Activated CD4-positive, alpha-beta T cell treated with anti-CD3 and anti-CD28 coated beads for 1 hour (primary cell): ENCODE data around the gene NR4A3.
"Not testable (repeated sequence)": the region's sequence is repeated elsewhere in the genome, so short reads cannot be mapped to it uniquely, and the experiment has no call there.

Experiments used
- DNase-seq: peaks from one replicate; pipeline ENCODE4 v3.0.0-alpha.2; 2020

Gene NR4A3

DNA sequence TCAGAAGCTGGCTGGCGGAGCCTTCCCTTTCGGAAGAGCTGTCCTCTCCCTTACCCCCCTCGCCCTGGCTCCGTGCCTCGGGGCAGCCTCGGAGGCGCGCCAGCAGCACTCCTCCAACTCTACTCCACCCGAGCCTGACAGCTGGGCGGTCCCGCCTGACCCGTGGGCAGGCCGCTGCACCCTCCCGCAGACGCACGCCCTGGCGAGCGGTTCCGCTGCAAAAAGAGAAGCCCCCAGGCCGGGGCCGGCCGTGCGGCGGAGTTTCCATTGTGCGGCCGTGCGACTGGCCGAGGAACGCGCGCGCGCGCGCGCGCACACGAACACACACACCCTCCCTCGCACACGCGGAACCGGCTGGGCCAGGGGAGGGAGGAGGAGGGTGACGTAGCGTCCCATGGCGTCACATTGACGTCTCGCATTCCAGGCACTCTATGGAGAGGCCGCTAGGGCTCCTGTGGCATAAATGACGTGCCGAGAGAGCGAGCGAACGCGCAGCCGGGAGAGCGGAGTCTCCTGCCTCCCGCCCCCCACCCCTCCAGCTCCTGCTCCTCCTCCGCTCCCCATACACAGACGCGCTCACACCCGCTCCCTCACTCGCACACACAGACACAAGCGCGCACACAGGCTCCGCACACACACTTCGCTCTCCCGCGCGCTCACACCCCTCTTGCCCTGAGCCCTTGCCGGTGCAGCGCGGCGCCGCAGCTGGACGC lies at the start of gene NR4A3:
Gene NR4A3 (plus strand): TSS at position 490 of the 713 bp plus-strand sequence. CDS start 6,158 bp downstream, outside the sequence.
- DNase-seq: peak; percentile 87

DNA sequence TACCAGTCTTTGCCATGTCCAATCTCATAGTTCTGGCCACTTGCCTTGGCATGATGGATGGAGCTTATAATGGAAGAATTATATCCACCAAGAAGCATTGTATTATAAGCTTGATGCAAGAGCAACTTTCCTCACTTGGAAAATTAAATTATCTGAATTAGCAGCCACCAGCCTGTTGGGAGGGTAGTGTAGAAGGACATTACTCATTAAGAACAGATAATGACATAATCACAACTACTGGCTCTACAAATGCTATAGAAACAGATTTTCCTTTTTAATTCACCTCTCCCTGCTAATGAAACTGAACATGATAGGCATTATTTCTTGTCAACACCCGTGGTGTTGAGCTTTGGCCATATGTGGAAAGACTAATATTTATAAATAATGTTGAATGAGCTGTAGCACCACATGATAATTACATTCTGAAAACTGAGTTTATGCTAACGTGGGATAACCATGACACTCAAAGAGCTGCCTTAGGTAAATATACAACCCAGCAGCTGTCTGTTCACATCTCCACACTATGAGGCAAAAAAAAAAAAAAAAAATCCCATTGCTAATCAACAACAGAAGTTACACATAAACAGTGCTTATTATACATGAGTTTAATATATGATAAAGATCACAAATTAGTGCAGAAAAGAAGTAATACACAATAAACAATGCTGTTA lies 48.1 kb upstream of the NR4A3 start:
- DNase-seq: no peak

DNA sequence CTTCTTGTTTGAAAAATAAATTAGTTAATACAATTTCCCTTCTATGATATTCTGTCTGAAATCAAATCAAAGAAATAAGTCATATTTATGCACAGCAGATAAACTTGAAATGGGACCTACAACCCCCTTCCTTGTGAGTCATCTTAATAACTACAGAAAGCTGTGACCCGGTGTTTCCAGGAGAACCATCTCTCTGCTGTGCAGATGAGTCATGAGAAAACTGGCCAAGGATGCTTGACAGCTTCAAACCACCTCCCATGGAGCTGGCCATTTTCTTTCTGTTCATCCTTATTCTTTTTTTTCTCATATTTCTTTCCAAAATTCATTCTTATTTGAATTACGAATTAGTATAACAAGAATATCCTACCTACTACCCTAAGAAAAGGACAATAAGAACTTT lies 43.4 kb upstream of the NR4A3 start:
- DNase-seq: no peak

DNA sequence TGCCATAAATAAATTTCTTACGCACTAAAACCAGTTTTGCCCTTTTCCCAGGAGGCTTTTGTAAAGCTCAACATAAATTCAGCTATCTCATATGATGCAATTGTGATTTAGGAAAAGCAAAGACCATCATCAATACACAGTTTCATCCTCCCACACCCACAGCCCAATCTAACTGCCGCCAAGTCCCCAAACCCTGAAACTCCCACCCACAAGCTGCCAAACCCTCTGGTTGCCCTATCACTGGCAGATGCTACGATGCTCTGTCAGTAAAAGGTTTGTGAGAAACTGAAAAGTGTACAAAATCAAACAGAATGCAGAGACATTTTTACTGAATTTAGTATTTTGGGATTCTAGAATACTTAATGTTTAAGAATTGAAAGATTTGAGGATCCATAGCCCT lies 42.8 kb upstream of the NR4A3 start:
- DNase-seq: no peak

- no peak for DNase-seq
Observed at GRCh38 chr9:99779277-99779676, 42.4 kb upstream of the NR4A3 start.

DNA sequence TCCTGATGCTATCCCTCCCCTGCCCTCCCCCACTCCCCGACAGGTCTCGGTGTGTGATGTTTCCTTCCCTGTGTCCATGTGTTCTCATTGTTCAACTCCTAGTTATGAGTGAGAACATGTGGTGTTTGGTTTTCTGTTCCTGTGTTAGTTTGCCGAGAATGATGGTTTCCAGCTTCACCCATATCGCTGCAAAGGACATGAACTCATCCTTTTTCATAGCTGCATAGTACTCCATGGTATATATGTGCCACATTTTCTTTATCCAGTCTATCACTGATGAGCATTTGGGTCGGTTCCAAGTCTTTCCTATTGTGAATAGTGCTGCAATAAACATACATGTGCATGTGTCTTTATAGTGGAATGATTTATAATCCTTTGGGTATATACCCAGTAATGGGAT lies 39.3 kb upstream of the NR4A3 start:
- not testable (repeated sequence) for DNase-seq

- no peak for DNase-seq
Observed at GRCh38 chr9:99782962-99783718, 38.5 kb upstream of the NR4A3 start.

- DNase-seq: no peak
Observed at GRCh38 chr9:99783799-99784198, 37.9 kb upstream of the NR4A3 start.

DNA sequence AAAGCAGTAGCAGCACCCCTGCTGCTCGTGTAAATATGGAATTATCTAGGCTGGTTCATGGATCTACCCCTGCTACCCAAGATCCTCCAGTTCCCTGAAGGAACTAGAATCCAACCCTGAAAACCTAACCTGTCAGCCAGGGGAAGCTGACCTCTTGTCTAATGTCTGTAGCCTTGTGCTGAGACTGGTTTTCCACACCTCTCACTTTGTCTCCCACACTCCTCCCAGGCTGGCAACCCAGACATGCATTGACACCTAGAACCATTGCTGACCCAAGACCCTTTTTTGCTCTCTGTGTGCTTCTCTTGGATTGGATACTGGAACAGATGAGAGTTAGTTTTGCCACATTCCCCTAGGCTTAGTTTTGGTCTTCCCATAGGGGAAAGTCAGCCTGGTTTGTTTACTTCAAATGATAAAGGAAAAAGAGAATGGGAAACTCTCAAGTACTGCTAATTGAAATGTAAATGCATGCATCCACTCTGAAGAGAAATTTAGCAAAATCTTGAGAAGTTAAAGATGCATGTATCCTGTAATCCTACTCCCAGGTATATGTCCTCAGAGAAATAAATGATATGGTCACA lies 36.6 kb upstream of the NR4A3 start:
- no peak for DNase-seq

DNA sequence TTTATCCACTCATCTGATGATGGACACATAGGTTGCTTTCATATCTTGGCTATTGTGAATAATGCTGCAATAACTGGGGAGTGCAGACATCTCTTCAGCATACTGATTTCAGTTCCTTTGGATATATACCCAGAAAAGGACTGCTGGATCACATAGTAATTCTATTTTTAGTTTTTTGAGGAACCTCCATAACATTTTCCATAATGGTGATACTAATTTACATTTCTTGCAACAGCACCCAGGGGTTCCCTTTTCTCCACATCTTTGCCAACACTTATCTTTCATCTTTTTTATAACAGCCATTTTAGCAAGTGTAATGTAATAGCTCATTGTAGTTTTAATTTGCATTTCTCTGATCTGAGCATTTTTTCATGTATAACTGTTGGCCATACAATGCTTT lies 34.1 kb upstream of the NR4A3 start:
- no peak for DNase-seq

GRCh38 chr9:99793528-99793927 lies 28.2 kb upstream of the NR4A3 start:
- DNase-seq: no peak

GRCh38 chr9:99796231-99796630 lies 25.5 kb upstream of the NR4A3 start:
- no peak for DNase-seq

DNA sequence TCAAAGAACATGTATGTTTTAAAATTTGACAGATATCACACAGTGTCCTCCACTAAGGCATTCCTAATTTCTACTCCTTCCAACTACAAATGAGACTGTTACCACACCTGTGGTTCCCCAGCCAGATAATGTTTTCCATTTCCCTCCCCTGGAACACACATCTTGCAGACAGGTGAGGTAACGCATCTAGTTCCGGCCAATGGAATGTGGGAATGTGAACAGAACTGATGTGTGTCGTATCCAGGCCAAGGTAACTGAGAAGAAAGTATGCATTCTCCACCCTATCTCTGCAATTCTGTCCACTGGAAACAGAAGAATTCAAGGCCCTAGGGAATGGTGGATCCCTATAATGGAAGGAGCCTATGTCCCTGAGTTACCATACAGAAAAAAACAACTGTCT lies 19.9 kb upstream of the NR4A3 start:
- DNase-seq: no peak

GRCh38 chr9:99803694-99804093 lies 18.0 kb upstream of the NR4A3 start:
- DNase-seq: no peak

GRCh38 chr9:99807276-99807852 lies 14.3 kb upstream of the NR4A3 start:
- DNase-seq: peak; percentile 49

- DNase-seq: no peak
Observed at GRCh38 chr9:99807956-99808355, 13.7 kb upstream of the NR4A3 start.

DNA sequence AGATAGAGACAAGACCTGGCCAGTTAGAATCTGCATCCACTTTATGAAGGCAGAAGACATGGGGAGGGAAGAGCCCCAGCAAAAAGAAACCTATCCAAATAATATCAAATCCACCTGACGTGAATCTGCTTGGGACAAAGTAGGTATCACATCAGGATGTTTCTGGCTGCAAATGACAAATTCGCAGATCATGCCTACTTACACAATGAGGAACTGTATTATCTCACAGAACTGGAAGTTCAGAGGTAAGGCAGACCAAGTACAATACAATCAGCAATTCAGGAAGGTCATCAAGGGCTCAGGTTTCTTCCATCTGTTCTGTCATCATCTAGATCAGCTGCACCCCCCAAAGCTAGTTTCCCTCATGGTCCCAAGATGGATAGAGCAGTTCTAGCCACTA lies 13.2 kb upstream of the NR4A3 start:
- DNase-seq: no peak

GRCh38 chr9:99809586-99810319 lies 11.9 kb upstream of the NR4A3 start:
- DNase-seq: no peak

- no peak for DNase-seq
Observed at GRCh38 chr9:99811172-99811571, 10.5 kb upstream of the NR4A3 start.

DNA sequence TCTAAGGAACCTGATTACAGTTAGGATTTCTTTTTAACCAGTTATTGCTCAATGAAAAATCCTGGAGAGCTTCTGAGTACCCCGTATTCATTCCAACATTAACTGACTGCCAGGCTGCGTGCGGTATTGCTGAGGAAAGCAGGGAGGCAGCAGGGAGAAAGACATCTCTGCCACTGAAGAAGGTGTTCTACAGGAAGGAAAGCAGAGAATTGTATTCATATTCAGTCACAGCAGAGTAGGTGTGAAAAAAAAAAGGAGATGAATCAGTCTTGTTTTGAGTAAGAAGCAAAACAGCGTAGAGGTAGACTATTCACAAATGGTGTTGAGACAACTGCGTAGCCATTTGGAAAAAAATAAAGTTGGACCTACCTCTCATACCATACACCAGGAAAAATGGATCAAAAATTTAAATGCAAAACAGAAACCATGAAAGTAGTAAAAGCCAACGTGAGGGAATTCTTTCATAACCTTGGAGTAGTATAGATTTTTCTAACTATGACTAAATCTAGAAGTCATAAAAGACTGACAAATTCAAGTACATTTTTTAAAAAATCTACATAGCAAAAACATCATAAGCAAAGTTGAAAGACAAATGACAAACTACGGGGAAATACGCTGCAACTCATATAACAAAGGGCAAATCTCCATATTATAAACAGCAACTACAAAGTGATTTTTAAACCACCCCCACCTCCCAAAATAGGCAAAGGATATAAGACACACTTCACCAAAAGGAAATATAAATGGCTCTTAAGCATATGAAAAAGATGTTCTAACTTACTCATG lies 9.9 kb upstream of the NR4A3 start:
- DNase-seq: no peak

DNA sequence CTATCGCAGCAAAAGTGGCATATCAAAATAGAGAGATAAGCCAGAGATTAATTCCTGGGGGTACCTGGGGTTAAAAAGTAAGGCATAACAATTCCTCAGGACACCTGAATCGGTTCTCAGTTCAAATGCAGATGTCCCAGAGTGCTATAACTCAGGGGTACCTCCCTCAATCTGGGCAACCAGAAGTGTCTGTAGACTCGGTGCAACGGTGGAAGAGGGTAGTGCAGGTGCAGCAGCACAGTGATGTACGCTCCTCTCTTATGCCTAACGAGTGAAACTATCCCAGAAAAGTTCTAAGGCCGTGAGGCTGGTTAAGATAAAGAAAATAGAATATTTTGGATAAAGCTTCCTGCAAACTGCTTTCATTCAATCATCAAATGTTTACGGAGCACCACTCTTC lies 7.9 kb upstream of the NR4A3 start:
- DNase-seq: no peak

GRCh38 chr9:99814359-99814758 lies 7.3 kb upstream of the NR4A3 start:
- DNase-seq: no peak
